Naive thymus-derived CD4-positive, alpha-beta T cell (primary cell): ENCODE results near the gene BLTP1. TPM values are rescaled to one million over a fixed set of nuclear protein-coding genes. Genes with fewer than 3 reads are reported as not detected.

Source experiments
- ATAC-seq: fragments of 150-1000 bp; cut with Tn5 transposase; 2 replicates; pipeline ENCODE4 v1.10.0; 2021; ENCODE audit warnings: mild to moderate bottlenecking, moderate library complexity
- CTCF ChIA-PET: fragments of 350-600 bp; sonication (Branson Sonifier 250); formaldehyde crosslinking; loops from one replicate; lab custom pipeline; 2021; ENCODE audit warnings: antibody characterized with exemption; lab: Charles Lee
- POLR2A ChIA-PET: fragments of 350-600 bp; sonication (Branson Sonifier 250); formaldehyde crosslinking; loops from one replicate; lab custom pipeline; 2021; ENCODE audit warnings: antibody characterized with exemption, inconsistent platforms; lab: Charles Lee
- DNase-seq, 9 donors: peaks; one replicate each; pipeline versions ENCODE4 v3.0.0 to v3.0.0-alpha.2; 2020 to 2022; ENCODE audit warnings: mixed read lengths in 1 of 9
- H3K27ac ChIP-seq: one replicate; pipeline ENCODE4 v1.7.0; 2013; ENCODE audit warnings: mild to moderate bottlenecking, low read depth, low read length, moderate library complexity
- H3K27me3 ChIP-seq, 2 donors: one replicate each; pipeline ENCODE4 v1.7.0; 2013; ENCODE audit warnings: low read length in 2 of 2, mild to moderate bottlenecking in 2 of 2, moderate library complexity in 2 of 2; ENCODE audit not compliant: control insufficient read depth in 2 of 2, insufficient read depth in 2 of 2
- H3K36me3 ChIP-seq, 3 experiments: 1 replicate in 2 of 3; 2 replicates in 1 of 3; pipeline ENCODE4 v1.7.0; 2013; ENCODE audit warnings: low read length in 3 of 3, mild to moderate bottlenecking in 3 of 3, moderate library complexity in 1 of 3; ENCODE audit not compliant: insufficient read depth in 3 of 3, control insufficient read depth in 2 of 3
- H3K4me1 ChIP-seq, 2 donors: one replicate each; pipeline ENCODE4 v1.7.0; 2013; ENCODE audit warnings: low read length in 2 of 2, mild to moderate bottlenecking in 2 of 2, moderate library complexity in 1 of 2; ENCODE audit not compliant: control insufficient read depth in 2 of 2, insufficient read depth in 2 of 2
- H3K4me3 ChIP-seq: 2 replicates; pipeline ENCODE4 v1.7.0; 2013; ENCODE audit warnings: mild to moderate bottlenecking, low read length
- H3K9me3 ChIP-seq, 3 experiments: 1 replicate in 2 of 3; 2 replicates in 1 of 3; pipeline ENCODE4 v1.7.0; 2013; ENCODE audit warnings: low read length in 3 of 3; ENCODE audit not compliant: control insufficient read depth in 2 of 3
- H3K27ac Mint-ChIP-seq, 9 donors: one replicate each; pipeline ENCODE4 v1.8.0; 2020 to 2022; ENCODE audit warnings: mixed read lengths in 9 of 9, mild to moderate bottlenecking in 8 of 9, moderate library complexity in 5 of 9, inconsistent platforms in 2 of 9
- H3K27me3 Mint-ChIP-seq, 5 donors: one replicate each; pipeline ENCODE4 v1.8.0; 2021 to 2022; ENCODE audit warnings: mixed read lengths in 5 of 5, mild to moderate bottlenecking in 1 of 5
- H3K36me3 Mint-ChIP-seq, 5 donors: one replicate each; pipeline ENCODE4 v1.8.0; 2020 to 2022; ENCODE audit warnings: mixed read lengths in 5 of 5, mild to moderate bottlenecking in 3 of 5, inconsistent platforms in 1 of 5
- H3K4me1 Mint-ChIP-seq, 7 donors: one replicate each; pipeline ENCODE4 v1.8.0; 2020 to 2022; ENCODE audit warnings: mixed read lengths in 7 of 7, mild to moderate bottlenecking in 3 of 7, inconsistent platforms in 1 of 7
- H3K4me3 Mint-ChIP-seq, 10 donors: one replicate each; pipeline ENCODE4 v1.8.0; 2020 to 2022; ENCODE audit warnings: mild to moderate bottlenecking in 10 of 10, mixed read lengths in 10 of 10, moderate library complexity in 6 of 10, inconsistent platforms in 2 of 10
- H3K9me3 Mint-ChIP-seq, 11 donors: one replicate each; pipeline ENCODE4 v1.8.0; 2020 to 2022; ENCODE audit warnings: mixed read lengths in 11 of 11, mild to moderate bottlenecking in 4 of 11, inconsistent platforms in 1 of 11, moderate library complexity in 1 of 11
- intact Hi-C, 2 donors: fragments of 100-400 bp; cut with micrococcal nuclease; formaldehyde crosslinking; loops; one replicate each; pipeline ENCODE4 v1.15.1; 2023
- polyA plus RNA-seq, 2 donors: library from polyadenylated mRNA; unstranded; fragments of 300-500 nt; fragmentation: Illumina TruSeq; gene quantifications; one replicate each; pipeline ENCODE4 v1.2.3, GENCODE V29; 2021
- total RNA-seq, 6 experiments: library from RNA in 5 of 6; stranded (reverse) in 5 of 6; gene quantifications; 1 replicate in 5 of 6; 2 replicates in 1 of 6; pipeline ENCODE4 v1.2.3 and lab custom pipeline; 2021 to 2026

Gene BLTP1
- total and polyA plus RNA-seq, 7 experiments from 2014 or later, result 6.8 to 86.6 (median 63.7) TPM

GRCh38 chr4:122178961-122179360 lies 26.8 kb downstream of the BLTP1 start:
- H3K27me3 ChIP-seq, result no peaks in the 10 kb centered on the region
- DNase-seq (no peak), ATAC-seq (no peak)
- Mint-ChIP-seq H3K9me3 (no peaks in the 10 kb centered on the region), H3K4me3 (no peak overlapping the region), H3K4me1 (peaks cover 0 to 11% (median 0%) of the 10 kb centered on the region in 7 donors), H3K36me3 (peaks cover 26 to 56% (median 35%) of the 10 kb centered on the region in 5 donors), H3K27ac (no peak overlapping the region), H3K27me3 (no peaks in the 10 kb centered on the region)
- H3K4me1 ChIP-seq, result no peaks in the 10 kb centered on the region
- peaks cover 10 to 42% (median 11%) of the 10 kb centered on the region in 3 experiments for H3K36me3 ChIP-seq
- POLR2A ChIA-PET, result no interaction called here
- no peak overlapping the region for H3K4me3 ChIP-seq
- H3K27ac ChIP-seq, result no peak overlapping the region
- CTCF ChIA-PET, result no interaction called here
- intact Hi-C loops, result no loop called here
- H3K9me3 ChIP-seq, result no peaks in the 10 kb centered on the region

- ATAC-seq (no peak), DNase-seq (no peak)
- no peaks in the 10 kb centered on the region for H3K27me3 ChIP-seq
- H3K27me3 Mint-ChIP-seq, result no peaks in the 10 kb centered on the region
- H3K4me3 Mint-ChIP-seq, result no peak overlapping the region
- H3K9me3 ChIP-seq, result no peaks in the 10 kb centered on the region
- peaks cover 0 to 2% (median 0%) of the 10 kb centered on the region in 7 donors for H3K4me1 Mint-ChIP-seq
- intact Hi-C loops, result no loop called here
- H3K4me1 ChIP-seq, result no peaks in the 10 kb centered on the region
- H3K4me3 ChIP-seq, result no peak overlapping the region
- no peak overlapping the region for H3K27ac ChIP-seq
- ChIA-PET CTCF (no interaction called here), POLR2A (no interaction called here)
- H3K36me3 Mint-ChIP-seq, result peaks cover 0 to 56% (median 34%) of the 10 kb centered on the region in 5 donors
- H3K36me3 ChIP-seq, result peaks cover 4 to 34% (median 5%) of the 10 kb centered on the region in 3 experiments
- H3K9me3 Mint-ChIP-seq, result no peaks in the 10 kb centered on the region
- H3K27ac Mint-ChIP-seq, result no peak overlapping the region
These were observed 43.6 kb downstream of the BLTP1 start for GRCh38 chr4:122195718-122196117.

Other genes starting within 250 kb of the BLTP1 start
- gene TRPC3, start 200.3 kb upstream of the BLTP1 start, total RNA-seq, result under 1 TPM in 1 of 5 experiments, not detected in 4; 0.99 TPM
- gene TRPC3, start 200.3 kb upstream of the BLTP1 start, polyA plus RNA-seq, result not detected
- gene ADAD1, start 226.7 kb downstream of the BLTP1 start, total RNA-seq, result not detected
- gene ADAD1, start 226.7 kb downstream of the BLTP1 start, polyA plus RNA-seq, result not detected